ENCODE data around the gene ZNF396.

- TF ChIP-seq CTCF (IDR thresholded peaks at IDR 0.05), result no peak
- TF ChIP-seq POLR2A (IDR thresholded peaks at IDR 0.05), result no peak
- TF ChIP-seq POLR2AphosphoS5 (IDR thresholded peaks at IDR 0.05), result no peak
- no peak for TF ChIP-seq EP300 (IDR thresholded peaks at IDR 0.05)
Observed at GRCh38 chr18:35369126-35369525, 8.0 kb downstream of the ZNF396 start.

Data from upper lobe of left lung (tissue), 4 donors.